ENCODE results near the gene JOSD2.

JOSD2 gene

GRCh38 chr19:50511069-50511822 is at the start of gene JOSD2:
Gene JOSD2, minus strand, starts transcription at chr19:50511191. Its CDS starts 760 bp downstream, at chr19:50510431.
- H3K27ac ChIP-seq (ENCODE audit: low read length) = peak within 1 kb of the TSS; percentile 58

DNA sequence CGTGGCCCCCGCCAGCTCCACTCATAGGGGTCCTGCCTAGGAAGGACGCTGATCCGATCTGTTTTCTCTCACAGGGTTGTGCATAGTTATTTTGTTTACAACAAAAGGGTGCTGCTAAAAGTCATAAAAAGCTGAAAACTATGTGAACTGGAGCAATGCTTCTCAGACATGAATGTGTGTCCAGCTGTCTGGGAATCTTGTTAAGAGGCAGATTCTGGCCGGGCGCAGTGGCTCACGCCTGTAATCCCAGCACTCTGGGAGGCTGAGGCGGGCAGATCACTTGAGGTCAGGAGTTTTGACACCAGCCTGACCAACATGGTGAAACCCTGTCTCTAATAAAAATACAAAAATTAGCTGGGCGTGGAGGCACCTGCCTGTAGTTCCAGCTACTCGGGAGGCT is 48.6 kb upstream of the JOSD2 start:
- Histone ChIP-seq H3K4me1 (ENCODE audit: control insufficient read depth, insufficient read depth, low read length) (peaks cover 5% of the 10 kb centered on the region), H3K36me3 (ENCODE audit: control insufficient read depth in 2 of 2, insufficient read depth in 2 of 2, low read length in 2 of 2) (no peaks in the 10 kb centered on the region), H3K27ac (ENCODE audit: low read length) (no peak overlapping the region), H3K4me3 (ENCODE audit: low read length in 2 of 2) (no peak overlapping the region), H3K27me3 (ENCODE audit: control insufficient read depth in 1 of 2, insufficient read depth in 2 of 2, low read length in 2 of 2) (peaks cover 34 to 48% of the 10 kb centered on the region in 2 donors), H3K9me3 (ENCODE audit: control insufficient read depth in 2 of 2, low read length in 2 of 2) (no peaks in the 10 kb centered on the region), H3K9ac (ENCODE audit: low read length in 2 of 2) (no peak overlapping the region)

More at GRCh38 chr19:50511069-50511822, at the start of gene JOSD2:
- Histone ChIP-seq H3K27me3 (ENCODE audit: control insufficient read depth in 1 of 2, insufficient read depth in 2 of 2, low read length in 2 of 2) (peaks cover 0 to 3% of the 10 kb centered on the region in 2 donors), H3K4me1 (ENCODE audit: control insufficient read depth, insufficient read depth, low read length) (peaks cover 12% of the 10 kb centered on the region), H3K9ac (ENCODE audit: low read length in 2 of 2) (peak within 1 kb of the TSS; percentile 74 to 82), H3K4me3 (ENCODE audit: low read length in 2 of 2) (peak within 1 kb of the TSS; percentile 75 to 87), H3K9me3 (ENCODE audit: control insufficient read depth in 2 of 2, low read length in 2 of 2) (no peaks in the 10 kb centered on the region), H3K36me3 (ENCODE audit: control insufficient read depth in 2 of 2, insufficient read depth in 2 of 2, low read length in 2 of 2) (no peaks in the 10 kb centered on the region)

DNA sequence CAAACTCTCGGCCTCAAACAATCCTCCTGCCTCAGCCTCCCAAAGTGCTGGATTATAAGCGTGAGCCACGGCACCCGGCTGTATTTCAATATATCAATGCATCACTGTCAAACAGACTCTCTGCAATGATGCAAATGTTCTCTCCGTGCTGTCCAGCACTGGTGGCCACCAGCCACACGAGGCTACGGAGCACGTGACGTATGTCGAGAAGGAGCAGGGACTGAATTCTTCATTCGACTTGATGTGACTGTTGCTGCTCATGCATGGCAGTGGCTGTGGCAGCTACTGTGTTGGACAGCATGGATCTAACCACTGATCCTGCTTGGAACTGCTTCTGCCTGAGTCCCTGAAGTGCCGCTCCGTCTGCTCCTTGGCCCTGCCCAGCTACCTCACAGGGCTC is 47.5 kb upstream of the JOSD2 start:
- Histone ChIP-seq H3K9me3 (ENCODE audit: control insufficient read depth in 2 of 2, low read length in 2 of 2) (no peaks in the 10 kb centered on the region), H3K4me1 (ENCODE audit: control insufficient read depth, insufficient read depth, low read length) (peaks cover 5% of the 10 kb centered on the region), H3K27ac (ENCODE audit: low read length) (no peak overlapping the region), H3K36me3 (ENCODE audit: control insufficient read depth in 2 of 2, insufficient read depth in 2 of 2, low read length in 2 of 2) (no peaks in the 10 kb centered on the region), H3K9ac (ENCODE audit: low read length in 2 of 2) (no peak overlapping the region), H3K27me3 (ENCODE audit: control insufficient read depth in 1 of 2, insufficient read depth in 2 of 2, low read length in 2 of 2) (peaks cover 41 to 44% of the 10 kb centered on the region in 2 donors), H3K4me3 (ENCODE audit: low read length in 2 of 2) (no peak overlapping the region)

GRCh38 chr19:50558039-50558438 is 47.0 kb upstream of the JOSD2 start:
- Histone ChIP-seq H3K36me3 (ENCODE audit: control insufficient read depth in 2 of 2, insufficient read depth in 2 of 2, low read length in 2 of 2) (no peaks in the 10 kb centered on the region), H3K27me3 (ENCODE audit: control insufficient read depth in 1 of 2, insufficient read depth in 2 of 2, low read length in 2 of 2) (peaks cover 41% of the 10 kb centered on the region in 2 donors), H3K27ac (ENCODE audit: low read length) (no peak overlapping the region), H3K9me3 (ENCODE audit: control insufficient read depth in 2 of 2, low read length in 2 of 2) (no peaks in the 10 kb centered on the region), H3K4me1 (ENCODE audit: control insufficient read depth, insufficient read depth, low read length) (peaks cover 5% of the 10 kb centered on the region), H3K9ac (ENCODE audit: low read length in 2 of 2) (no peak overlapping the region), H3K4me3 (ENCODE audit: low read length in 2 of 2) (no peak overlapping the region)

DNA sequence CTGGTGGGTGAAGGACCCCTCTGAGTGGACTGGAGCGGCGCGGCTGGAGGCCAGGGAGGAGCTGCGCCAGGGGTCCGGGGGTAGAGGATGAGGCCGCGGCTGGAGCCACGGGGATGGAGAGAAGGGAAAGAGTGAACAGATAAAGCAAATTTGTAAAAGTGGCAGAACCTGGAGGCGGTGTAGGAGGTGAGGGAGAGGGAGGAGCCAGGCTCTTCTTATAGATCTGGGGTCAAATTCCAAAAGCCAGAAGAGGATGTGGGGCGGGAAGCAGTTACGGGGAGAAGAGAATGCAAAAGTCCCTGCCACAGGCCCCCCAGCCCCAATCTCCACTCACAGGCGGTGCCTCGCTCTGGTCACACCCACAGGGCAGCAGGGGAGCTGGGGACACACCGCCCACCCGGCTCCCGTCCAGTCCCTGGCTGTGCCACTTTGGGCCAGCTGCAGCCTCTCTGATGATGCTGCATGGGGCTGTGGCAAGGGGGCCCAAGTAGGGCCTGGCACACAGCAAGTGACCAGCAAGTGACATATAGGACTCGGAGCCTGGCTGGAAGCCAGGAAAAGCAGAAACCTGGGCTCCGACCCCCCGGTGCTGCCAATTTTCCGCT is 46.1 kb upstream of the JOSD2 start:
- no peak overlapping the region for H3K27ac ChIP-seq (ENCODE audit: low read length)
- H3K9me3 ChIP-seq (ENCODE audit: control insufficient read depth in 2 of 2, low read length in 2 of 2) = no peaks in the 10 kb centered on the region
- no peak overlapping the region for H3K9ac ChIP-seq (ENCODE audit: low read length in 2 of 2)
- H3K36me3 ChIP-seq (ENCODE audit: control insufficient read depth in 2 of 2, insufficient read depth in 2 of 2, low read length in 2 of 2) = no peaks in the 10 kb centered on the region
- peaks cover 46 to 47% of the 10 kb centered on the region in 2 donors for H3K27me3 ChIP-seq (ENCODE audit: control insufficient read depth in 1 of 2, insufficient read depth in 2 of 2, low read length in 2 of 2)
- H3K4me3 ChIP-seq (ENCODE audit: low read length in 2 of 2) = no peak overlapping the region
- H3K4me1 ChIP-seq (ENCODE audit: control insufficient read depth, insufficient read depth, low read length) = peaks cover 6% of the 10 kb centered on the region

DNA sequence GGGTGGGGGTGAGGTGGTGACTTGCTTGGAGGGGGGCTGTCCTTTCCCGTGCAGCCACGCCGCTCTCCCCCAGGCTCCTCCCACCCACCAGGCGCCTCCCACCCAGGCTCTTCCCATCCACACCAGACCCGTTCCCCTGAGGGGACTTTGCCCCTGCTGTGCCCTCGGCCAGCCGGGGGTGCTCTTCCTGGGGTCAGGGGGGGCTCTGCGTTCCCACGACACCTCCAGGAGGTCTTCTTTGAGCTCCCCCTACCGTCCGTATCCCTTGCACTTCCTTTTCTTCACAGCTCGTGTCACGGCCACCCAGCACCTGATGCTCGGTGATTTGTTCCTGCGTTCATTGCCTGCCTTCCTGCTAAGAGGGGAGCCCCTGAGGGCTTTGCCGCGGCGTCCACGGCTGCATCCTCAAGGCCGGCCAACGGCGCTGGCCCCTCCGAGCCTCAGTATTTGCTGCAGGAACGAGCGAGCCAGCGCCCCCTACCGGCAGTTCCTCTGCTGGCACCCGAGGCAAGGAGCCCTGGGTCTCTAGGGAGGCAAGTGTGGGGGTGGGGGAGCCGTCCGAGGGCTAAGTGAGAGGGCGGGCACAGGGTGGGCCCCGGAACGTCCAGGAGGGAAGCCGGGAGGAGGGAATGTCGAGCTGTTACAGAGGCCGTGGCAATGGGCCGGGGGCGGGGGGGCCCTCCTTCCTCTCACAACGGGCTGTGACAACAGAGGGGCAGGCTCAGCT is 45.5 kb upstream of the JOSD2 start:
- Histone ChIP-seq H3K9ac (ENCODE audit: low read length in 2 of 2) (no peak overlapping the region), H3K4me3 (ENCODE audit: low read length in 2 of 2) (peak overlapping the region; percentile 60 to 68), H3K9me3 (ENCODE audit: control insufficient read depth in 2 of 2, low read length in 2 of 2) (no peaks in the 10 kb centered on the region), H3K4me1 (ENCODE audit: control insufficient read depth, insufficient read depth, low read length) (peaks cover 8% of the 10 kb centered on the region), H3K27ac (ENCODE audit: low read length) (no peak overlapping the region), H3K27me3 (ENCODE audit: control insufficient read depth in 1 of 2, insufficient read depth in 2 of 2, low read length in 2 of 2) (peaks cover 48 to 51% of the 10 kb centered on the region in 2 donors), H3K36me3 (ENCODE audit: control insufficient read depth in 2 of 2, insufficient read depth in 2 of 2, low read length in 2 of 2) (no peaks in the 10 kb centered on the region)

DNA sequence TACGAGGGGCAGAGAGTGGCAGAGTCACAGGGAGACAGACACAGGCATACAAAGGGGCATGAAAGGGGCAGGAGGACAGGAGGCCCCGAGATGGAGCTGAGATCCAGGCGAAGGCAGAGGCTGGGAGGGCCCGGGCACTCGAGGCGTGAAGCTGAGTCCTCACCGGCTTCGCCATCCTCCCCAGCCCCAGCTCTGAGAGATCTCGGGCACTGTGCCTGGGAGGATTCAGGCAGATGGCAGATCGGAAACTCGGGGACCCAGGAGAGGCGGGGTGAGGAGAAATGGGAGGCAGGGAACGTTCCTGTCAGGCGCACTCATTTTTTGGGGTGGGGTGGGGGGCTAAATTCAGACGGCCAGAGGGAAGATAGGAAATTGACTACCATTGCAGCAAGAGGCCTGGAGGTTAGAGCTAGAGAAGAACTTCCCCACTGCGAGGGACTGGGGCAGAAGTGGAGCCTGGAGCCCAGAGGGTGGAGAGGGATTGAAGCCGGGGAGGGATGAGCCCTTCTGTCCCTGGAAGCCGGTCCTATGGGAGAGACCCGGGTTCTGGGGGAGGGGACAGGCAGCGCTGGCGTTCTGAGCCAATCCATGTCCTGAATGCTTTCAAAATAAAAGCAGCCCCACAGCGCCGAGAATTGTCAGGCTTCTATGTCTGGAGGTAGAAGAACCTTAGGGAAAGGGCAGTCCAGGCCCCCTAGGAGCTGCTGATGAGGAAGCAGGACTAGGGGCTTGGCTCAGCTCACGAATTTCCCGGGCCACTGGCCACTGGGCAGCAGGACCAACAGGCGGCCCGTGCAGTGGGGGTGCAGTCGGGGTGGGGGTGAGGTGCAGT is 44.7 kb upstream of the JOSD2 start:
- Histone ChIP-seq H3K27ac (ENCODE audit: low read length) (no peak overlapping the region), H3K9ac (ENCODE audit: low read length in 2 of 2) (no peak overlapping the region), H3K36me3 (ENCODE audit: control insufficient read depth in 2 of 2, insufficient read depth in 2 of 2, low read length in 2 of 2) (no peaks in the 10 kb centered on the region), H3K27me3 (ENCODE audit: control insufficient read depth in 1 of 2, insufficient read depth in 2 of 2, low read length in 2 of 2) (peaks cover 49 to 56% of the 10 kb centered on the region in 2 donors), H3K4me1 (ENCODE audit: control insufficient read depth, insufficient read depth, low read length) (peaks cover 10% of the 10 kb centered on the region), H3K9me3 (ENCODE audit: control insufficient read depth in 2 of 2, low read length in 2 of 2) (no peaks in the 10 kb centered on the region), H3K4me3 (ENCODE audit: low read length in 2 of 2) (peak overlapping the region in 1 of 2 donors; percentile 29)

DNA sequence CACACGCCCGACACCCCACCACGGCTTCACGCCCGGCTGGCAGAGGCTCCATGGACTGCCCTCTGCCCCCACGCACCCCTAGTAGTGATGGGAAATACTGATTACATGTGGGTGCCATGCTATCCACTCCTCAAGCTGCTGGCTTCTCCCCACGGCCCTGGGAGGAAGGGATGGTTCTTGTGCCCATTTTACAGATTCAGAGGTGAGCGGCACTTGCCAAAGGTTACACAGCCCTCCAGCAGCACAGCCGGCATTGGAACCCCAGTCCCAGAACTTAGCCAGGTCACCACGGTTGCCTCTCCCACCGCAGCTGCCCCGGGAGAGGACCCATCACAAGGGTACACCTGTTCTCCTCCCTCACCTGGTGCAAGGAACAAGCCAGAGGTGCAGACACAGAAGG is 44.0 kb upstream of the JOSD2 start:
- H3K27ac ChIP-seq (ENCODE audit: low read length) = no peak overlapping the region
- H3K36me3 ChIP-seq (ENCODE audit: control insufficient read depth in 2 of 2, insufficient read depth in 2 of 2, low read length in 2 of 2) = no peaks in the 10 kb centered on the region
- H3K4me3 ChIP-seq (ENCODE audit: low read length in 2 of 2) = no peak overlapping the region

DNA sequence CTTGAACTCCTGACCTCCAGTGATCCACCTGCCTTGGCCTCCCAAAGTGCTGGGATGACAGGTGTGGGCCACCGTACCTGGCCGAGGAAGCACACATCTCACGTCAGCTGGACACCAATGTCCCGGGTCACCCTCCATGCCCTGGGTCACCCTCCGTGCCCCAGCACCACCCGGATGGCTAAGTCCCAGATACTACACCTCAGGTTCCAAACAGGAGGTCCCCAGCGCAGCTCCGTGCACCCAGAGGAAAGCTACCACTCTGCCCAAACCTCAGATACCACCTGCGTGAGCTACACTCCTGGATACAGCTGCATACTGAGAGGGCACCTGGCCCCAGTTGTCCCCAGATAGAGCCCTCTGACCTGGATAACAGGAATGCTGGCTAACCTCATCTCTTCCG is 43.2 kb upstream of the JOSD2 start:
- H3K36me3 ChIP-seq (ENCODE audit: control insufficient read depth in 2 of 2, insufficient read depth in 2 of 2, low read length in 2 of 2) = no peaks in the 10 kb centered on the region

More for the DNA sequence above, 44.0 kb upstream of the JOSD2 start:
- H3K4me1 ChIP-seq (ENCODE audit: control insufficient read depth, insufficient read depth, low read length) = peaks cover 10% of the 10 kb centered on the region
- H3K9ac ChIP-seq (ENCODE audit: low read length in 2 of 2) = no peak overlapping the region
- H3K27me3 ChIP-seq (ENCODE audit: control insufficient read depth in 1 of 2, insufficient read depth in 2 of 2, low read length in 2 of 2) = peaks cover 45 to 59% of the 10 kb centered on the region in 2 donors
- no peaks in the 10 kb centered on the region for H3K9me3 ChIP-seq (ENCODE audit: control insufficient read depth in 2 of 2, low read length in 2 of 2)

DNA sequence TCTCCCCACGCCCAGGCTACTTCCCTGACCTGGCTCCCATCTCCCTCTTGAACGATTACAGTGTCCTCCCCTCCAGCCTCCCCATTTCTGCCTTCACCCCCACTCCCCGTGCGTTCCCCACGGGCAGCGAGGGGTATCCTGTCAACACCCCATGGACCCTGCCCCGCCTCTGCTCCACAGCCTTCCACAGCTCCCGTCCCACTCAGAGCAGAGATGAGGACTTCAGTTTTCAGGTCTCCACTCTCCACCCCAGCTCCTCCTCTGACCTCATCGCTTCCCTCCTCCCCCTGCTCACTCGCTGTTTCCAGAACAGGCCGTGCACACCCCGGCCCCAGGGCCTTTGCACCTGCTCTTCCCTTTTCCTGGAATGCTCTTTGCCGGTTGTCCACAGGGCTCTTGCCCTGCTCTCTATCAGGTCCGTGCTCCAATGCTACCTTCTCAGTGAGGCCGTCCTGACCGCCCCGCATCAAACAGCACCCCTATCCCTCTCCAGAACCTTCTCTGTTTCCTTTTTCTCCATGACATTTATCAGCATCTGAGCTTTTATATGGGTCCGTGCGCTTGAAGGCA is 42.2 kb upstream of the JOSD2 start:
- H3K36me3 ChIP-seq (ENCODE audit: control insufficient read depth in 2 of 2, insufficient read depth in 2 of 2, low read length in 2 of 2) = no peaks in the 10 kb centered on the region
- peaks cover 12% of the 10 kb centered on the region for H3K4me1 ChIP-seq (ENCODE audit: control insufficient read depth, insufficient read depth, low read length)
- no peak overlapping the region for H3K4me3 ChIP-seq (ENCODE audit: low read length in 2 of 2)
- no peaks in the 10 kb centered on the region for H3K9me3 ChIP-seq (ENCODE audit: control insufficient read depth in 2 of 2, low read length in 2 of 2)
- no peak overlapping the region for H3K9ac ChIP-seq (ENCODE audit: low read length in 2 of 2)
- peaks cover 51 to 67% of the 10 kb centered on the region in 2 donors for H3K27me3 ChIP-seq (ENCODE audit: control insufficient read depth in 1 of 2, insufficient read depth in 2 of 2, low read length in 2 of 2)
- H3K27ac ChIP-seq (ENCODE audit: low read length) = no peak overlapping the region

More for the DNA sequence above, 43.2 kb upstream of the JOSD2 start:
- Histone ChIP-seq H3K27me3 (ENCODE audit: control insufficient read depth in 1 of 2, insufficient read depth in 2 of 2, low read length in 2 of 2) (peaks cover 51 to 67% of the 10 kb centered on the region in 2 donors), H3K27ac (ENCODE audit: low read length) (no peak overlapping the region), H3K4me1 (ENCODE audit: control insufficient read depth, insufficient read depth, low read length) (peaks cover 12% of the 10 kb centered on the region), H3K9ac (ENCODE audit: low read length in 2 of 2) (no peak overlapping the region), H3K9me3 (ENCODE audit: control insufficient read depth in 2 of 2, low read length in 2 of 2) (no peaks in the 10 kb centered on the region), H3K4me3 (ENCODE audit: low read length in 2 of 2) (no peak overlapping the region)
